M059J (cell line): ENCODE measurements around the gene SERPINH1. TPM values are rescaled to one million over a fixed set of nuclear protein-coding genes. Genes with fewer than 3 reads are reported as not detected.

Source experiments
- DNase-seq: peaks from one replicate; pipeline ENCODE4 v3.0.0-alpha.2; 2012; ENCODE audit warnings: low read depth
- total RNA-seq: library from RNA; depleted of rRNA; stranded (reverse); fragments of >200 nt; shearing (Covaris generic); gene quantifications from 2 replicates; pipeline ENCODE4 v1.2.3, GENCODE V29; 2014; rRNA removed

Gene SERPINH1
- 369 and 512 TPM in 2 replicates for total RNA-seq

- DNase-seq = peak; percentile 88
Measured at GRCh38 chr11:75562048-75562835, at the start of gene SERPINH1. SERPINH1 (plus strand) TSS chr11:75562253; CDS start chr11:75566350, 4,097 bp downstream.

- DNase-seq = peak; percentile 22
Measured at GRCh38 chr11:75513250-75513649, 48.8 kb upstream of the SERPINH1 start.

- no peak for DNase-seq
Measured at GRCh38 chr11:75514596-75514995, 47.5 kb upstream of the SERPINH1 start.

GRCh38 chr11:75516140-75516539 lies 45.9 kb upstream of the SERPINH1 start:
- DNase-seq = no peak

GRCh38 chr11:75516886-75517285 lies 45.2 kb upstream of the SERPINH1 start:
- DNase-seq = no peak

GRCh38 chr11:75518204-75518549 lies 43.9 kb upstream of the SERPINH1 start:
- DNase-seq = no peak

GRCh38 chr11:75518771-75519653 lies 43.0 kb upstream of the SERPINH1 start:
- no peak for DNase-seq

GRCh38 chr11:75520688-75521087 lies 41.4 kb upstream of the SERPINH1 start:
- no peak for DNase-seq

GRCh38 chr11:75522286-75523044 lies 39.6 kb upstream of the SERPINH1 start:
- DNase-seq = no peak

GRCh38 chr11:75523189-75523588 lies 38.9 kb upstream of the SERPINH1 start:
- no peak for DNase-seq

- peak; percentile 33 for DNase-seq
Measured at GRCh38 chr11:75523811-75524664, 38.0 kb upstream of the SERPINH1 start.

GRCh38 chr11:75524665-75525432 lies 37.2 kb upstream of the SERPINH1 start:
- DNase-seq = peak; percentile 76

GRCh38 chr11:75525433-75526191 lies 36.4 kb upstream of the SERPINH1 start, which contains the start of gene GDPD5:
GDPD5 (minus strand) TSS chr11:75525941; CDS start chr11:75477735, 48,206 bp downstream.
- peak; percentile 77 for DNase-seq

- DNase-seq = no peak
Measured at GRCh38 chr11:75526192-75526541, 35.9 kb upstream of the SERPINH1 start.

- DNase-seq = no peak
Measured at GRCh38 chr11:75527130-75527529, 34.9 kb upstream of the SERPINH1 start.

- DNase-seq = no peak
Measured at GRCh38 chr11:75527938-75528735, 33.9 kb upstream of the SERPINH1 start.

GRCh38 chr11:75530577-75530976 lies 31.5 kb upstream of the SERPINH1 start:
- no peak for DNase-seq

GRCh38 chr11:75531325-75531724 lies 30.7 kb upstream of the SERPINH1 start:
- DNase-seq = no peak
